C4-2B (cell line): ENCODE data around the gene EXOSC2.

Source experiments
- ZFX ChIP-seq: fragments of 450-650 bp; IDR thresholded peaks from 2 replicates; pipeline ENCODE4 v1.6.1; 2017
- TF ChIP-seq, protein P1 (sequence below): fragments of 450-650 bp; conservative IDR thresholded peaks from 2 replicates; pipeline ENCODE4 v1.5.1; 2017; ENCODE audit warnings: mild to moderate bottlenecking

DNA sequence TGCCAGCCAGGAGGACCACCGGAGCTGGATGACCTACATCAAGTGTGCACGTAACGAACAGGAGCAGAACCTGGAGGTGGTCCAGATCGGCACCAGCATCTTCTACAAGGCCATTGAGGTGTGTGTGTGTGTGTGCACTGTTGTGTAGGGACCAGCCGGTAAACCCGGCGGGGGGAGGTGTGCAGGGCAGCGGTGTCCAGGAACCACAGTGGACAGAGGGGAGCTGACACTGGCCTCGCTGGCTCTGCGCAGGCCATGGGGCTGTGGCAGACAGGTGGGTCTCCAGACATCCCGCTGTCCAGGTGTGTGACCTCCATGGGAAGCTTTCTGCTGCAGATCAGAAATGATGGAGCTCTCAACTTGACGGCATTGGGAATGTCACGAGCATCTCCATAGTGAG lies 25.4 kb upstream of the EXOSC2 start:
- TF ChIP-seq, protein P1, sequence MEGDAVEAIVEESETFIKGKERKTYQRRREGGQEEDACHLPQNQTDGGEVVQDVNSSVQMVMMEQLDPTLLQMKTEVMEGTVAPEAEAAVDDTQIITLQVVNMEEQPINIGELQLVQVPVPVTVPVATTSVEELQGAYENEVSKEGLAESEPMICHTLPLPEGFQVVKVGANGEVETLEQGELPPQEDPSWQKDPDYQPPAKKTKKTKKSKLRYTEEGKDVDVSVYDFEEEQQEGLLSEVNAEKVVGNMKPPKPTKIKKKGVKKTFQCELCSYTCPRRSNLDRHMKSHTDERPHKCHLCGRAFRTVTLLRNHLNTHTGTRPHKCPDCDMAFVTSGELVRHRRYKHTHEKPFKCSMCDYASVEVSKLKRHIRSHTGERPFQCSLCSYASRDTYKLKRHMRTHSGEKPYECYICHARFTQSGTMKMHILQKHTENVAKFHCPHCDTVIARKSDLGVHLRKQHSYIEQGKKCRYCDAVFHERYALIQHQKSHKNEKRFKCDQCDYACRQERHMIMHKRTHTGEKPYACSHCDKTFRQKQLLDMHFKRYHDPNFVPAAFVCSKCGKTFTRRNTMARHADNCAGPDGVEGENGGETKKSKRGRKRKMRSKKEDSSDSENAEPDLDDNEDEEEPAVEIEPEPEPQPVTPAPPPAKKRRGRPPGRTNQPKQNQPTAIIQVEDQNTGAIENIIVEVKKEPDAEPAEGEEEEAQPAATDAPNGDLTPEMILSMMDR, result no peak
- TF ChIP-seq ZFX, result no peak
